HPDE6-E6E7 (cell line): ENCODE measurements around the gene HBP1.
A peak's percentile ranks its signal among the peaks of the same experiment; 100 is the strongest.
"Not testable (repeated sequence)": the region's sequence is repeated elsewhere in the genome, so short reads cannot be mapped to it uniquely, and the experiment has no call there.

Source experiments
- DNase-seq: peaks from one replicate; pipeline ENCODE4 v3.0.0; 2011; ENCODE audit warnings: missing footprints; ENCODE audit errors: extremely low spot score

Gene HBP1

DNA sequence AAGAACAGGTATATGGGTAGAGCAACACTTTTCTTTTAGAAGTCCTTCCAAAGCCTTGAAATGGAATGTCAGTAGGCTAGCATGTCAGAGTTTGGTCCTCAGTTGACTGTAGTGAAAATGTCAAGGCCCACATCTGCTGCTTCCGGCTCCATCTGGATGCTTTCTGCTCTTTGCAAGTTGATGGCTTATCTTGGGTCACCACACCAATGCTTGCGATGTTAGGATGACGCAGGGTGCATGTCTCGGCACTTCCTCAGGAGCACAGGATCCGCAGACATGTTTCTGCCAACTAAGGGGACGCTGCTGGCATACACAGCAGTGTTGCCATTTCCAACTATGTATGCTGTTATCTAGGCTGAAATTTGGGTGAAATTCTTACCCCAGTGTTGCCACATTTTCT, 14.0 kb upstream of the HBP1 start:
- DNase-seq = no peak

DNA sequence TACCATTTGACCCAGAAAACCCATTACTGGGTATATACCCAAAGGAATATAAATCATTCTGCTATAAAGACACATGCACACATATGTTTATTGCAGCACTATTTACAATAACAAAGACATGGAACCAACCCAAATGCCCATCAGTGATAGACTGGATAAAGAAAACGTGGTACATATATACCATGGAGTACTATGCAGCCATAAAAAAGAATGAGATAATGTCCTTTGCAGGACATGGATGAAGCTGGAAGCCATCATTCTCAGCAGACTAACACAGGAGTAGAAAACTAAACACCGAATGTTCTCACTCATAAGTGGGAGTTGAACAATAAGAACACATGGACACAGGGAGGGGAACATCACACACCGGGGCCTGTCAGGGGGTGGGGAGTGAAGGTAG, 13.1 kb upstream of the HBP1 start:
- not testable (repeated sequence) for DNase-seq

DNA sequence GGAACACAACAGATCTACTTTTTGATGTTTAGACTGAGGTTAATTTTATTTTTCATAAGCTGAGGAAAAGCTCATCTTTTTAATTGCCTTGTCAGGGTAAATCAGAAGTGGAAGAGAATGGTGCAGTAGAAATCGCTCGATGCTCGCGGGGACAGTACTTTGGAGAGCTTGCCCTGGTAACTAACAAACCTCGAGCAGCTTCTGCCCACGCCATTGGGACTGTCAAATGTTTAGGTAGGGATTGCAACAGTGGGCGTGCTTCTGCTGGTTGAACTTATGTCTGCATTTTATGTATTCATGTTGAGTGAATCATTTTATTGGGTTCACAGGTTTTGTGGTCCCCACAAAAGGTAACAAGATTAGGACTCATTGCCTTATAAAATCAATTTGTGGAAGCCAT, 11.7 kb upstream of the HBP1 start:
- DNase-seq = no peak

DNA sequence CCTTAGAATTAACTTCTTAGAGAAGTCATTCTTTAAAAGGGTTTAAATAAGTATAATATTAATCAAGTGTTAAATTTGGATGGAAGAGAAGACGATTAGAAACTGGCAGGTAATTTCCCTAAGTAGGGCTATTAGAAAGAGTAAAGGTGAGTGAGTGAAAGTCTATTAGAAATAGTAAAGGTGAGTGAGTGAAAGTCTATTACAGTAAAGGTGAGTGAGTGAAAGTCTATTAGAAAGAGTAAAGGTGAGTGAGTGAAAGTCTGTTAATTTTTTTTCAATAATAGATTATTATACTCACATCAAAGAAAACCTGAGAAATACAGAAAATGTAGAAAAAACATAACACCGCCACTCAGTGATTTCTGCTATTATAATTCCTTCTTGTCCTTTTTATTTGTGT, 10.8 kb upstream of the HBP1 start:
- no peak for DNase-seq

DNA sequence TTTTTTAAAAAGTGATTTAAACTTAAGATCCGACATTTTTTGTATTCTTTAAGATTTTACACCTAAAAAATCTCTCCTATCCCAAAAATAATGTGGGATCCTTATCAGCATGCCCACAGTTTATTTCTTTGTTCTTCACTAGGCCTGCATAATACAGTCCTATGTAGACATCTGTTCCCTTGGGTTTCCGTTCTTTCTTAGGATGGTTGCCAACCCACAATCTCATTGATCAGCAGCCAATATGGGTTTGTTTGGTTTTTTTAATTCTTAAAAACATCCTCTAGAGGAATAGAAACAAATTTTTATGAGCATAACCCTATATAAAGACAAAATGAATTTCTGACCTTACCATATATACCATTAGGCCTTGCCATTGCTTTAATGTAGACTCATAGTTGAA, 8.4 kb upstream of the HBP1 start:
- no peak for DNase-seq

DNA sequence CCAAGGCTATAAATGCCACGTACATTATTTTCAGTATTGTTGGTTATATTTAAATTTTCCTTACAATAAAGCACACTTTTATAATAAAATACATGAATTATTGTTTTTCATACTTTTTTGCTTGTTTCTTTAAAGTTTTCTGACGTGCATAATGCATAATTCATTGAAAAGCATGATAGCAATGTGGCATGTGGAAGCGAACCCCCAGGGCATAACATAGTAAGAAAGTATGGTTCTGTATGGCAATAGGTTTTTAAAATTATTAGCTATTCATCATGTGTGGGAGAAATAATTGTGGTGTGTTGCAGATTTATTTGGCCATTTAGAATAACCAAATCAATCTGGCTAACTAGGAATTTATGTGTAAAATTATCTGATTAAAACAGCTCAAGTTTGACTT, 7.4 kb upstream of the HBP1 start:
- no peak for DNase-seq

DNA sequence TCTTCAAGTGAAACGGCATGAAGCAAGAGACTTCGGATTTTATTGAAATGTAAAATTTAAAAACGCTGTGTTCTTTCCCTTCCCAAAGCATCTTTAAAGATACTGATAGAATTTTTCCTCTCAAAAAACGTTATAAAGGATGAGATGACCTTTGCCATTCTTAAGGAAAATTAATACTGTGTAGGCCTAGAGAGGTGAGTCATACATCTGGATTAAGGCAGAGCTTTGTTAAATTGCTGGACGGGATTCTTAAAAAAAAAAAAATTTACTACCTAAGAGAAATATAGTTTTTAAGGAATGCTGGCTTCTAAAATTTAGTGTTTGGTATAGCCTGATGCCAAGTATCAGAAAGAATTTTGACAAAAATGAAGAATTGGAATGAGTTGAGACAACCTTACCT, 6.3 kb upstream of the HBP1 start:
- no peak for DNase-seq

DNA sequence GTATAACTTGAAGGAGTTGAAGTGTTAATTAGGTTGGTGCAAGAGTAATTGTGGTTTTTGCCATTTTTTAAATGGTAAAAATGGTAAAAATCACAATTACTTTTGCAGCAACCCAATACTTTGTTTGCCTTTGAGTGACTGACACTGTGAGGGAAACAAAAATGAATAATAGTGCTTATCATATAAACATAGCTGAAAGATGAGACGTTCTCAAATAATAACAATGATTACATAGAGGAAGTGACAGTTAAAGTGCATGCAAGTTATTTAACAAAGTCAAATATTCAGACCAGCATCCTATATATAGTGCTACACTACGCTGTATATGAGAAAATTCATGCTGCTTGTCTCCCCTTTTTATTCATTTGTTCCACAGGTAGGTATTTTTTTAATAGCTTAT, 4.7 kb upstream of the HBP1 start:
- DNase-seq = no peak

DNA sequence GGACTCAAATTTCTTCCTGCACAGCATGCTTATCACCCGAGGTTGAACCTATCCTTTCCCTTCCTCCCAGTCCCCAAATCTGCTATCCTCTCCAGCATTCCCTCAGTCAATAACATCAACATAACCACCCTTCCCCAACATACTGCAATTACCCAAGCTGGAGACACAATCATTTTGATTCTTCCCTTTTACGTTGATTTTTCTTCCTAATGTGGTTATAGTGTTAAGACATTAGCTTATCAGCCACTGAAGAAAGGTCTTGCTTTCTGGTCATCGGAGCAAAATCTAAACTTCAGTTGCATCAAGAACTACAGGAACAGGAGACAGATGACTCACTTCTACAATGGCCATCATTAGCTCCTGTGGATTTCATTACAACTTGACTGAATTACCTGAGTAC, 3.5 kb upstream of the HBP1 start:
- DNase-seq = no peak

DNA sequence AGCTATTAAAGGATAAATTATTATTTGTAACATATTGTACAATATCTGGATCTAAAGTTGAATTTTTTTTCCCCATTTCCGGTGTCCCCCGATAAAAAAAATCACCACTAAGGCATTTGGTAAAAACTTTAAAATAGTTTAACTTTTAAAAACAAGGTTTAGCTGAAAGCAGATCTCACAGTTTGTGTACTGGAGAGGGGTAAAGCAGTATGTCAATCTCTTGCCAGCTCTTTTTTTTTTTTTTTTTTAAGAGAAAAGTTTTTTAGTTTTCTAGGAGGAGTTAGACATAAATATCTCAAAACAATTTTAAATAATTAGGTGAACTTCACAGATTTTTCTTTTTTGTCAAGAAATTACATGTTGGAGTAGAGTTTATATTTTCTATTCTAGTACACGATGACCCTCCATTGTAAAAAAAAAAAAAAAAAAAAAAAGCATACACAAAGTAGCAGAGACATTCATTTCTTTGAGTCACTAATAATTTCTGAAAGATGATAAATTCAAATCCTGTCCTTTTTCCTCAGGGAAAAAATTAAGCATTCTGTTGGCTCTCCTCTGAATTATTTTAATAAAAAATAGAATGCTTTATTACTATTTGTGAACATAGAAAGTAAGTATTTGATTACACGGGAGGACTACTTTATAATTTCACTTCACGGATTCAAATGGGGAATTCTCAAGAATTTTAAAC, 1.9 kb upstream of the HBP1 start:
- no peak for DNase-seq

DNA sequence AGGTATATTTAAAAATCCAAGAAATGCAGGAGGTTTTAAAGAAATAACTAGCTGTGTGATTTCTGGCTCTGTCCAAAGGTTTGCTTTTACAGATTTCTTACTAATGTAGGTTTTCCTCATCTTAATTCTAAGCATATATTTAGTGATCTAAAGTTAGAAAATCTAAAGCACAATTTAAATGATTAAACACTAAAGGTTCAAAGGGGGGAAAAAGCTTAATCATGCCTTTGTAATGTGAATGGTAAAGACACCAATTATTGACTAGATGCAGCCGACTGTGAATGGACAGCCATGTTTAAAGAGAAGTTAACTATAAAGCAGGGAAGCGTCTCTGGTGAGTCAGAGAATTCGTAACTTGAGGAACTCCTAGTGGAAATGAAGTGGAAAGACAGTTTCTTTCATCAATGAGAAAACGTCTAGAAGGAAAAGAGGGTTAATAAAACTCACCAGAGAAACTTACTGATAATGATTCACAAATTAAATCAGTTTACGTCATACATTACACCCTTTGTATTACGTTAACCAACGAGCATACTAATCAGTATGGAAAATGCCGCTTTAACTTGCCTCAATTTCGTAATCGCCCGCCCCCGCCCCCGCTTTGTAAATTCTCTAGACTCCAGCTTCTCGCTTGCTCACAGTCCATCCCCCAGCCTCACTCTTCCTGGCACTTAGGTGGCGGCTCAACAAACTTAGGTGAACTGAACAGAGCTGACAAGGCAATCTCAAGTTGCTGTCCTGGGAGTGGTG, 1.1 kb upstream of the HBP1 start:
- DNase-seq = peak; percentile 41

DNA sequence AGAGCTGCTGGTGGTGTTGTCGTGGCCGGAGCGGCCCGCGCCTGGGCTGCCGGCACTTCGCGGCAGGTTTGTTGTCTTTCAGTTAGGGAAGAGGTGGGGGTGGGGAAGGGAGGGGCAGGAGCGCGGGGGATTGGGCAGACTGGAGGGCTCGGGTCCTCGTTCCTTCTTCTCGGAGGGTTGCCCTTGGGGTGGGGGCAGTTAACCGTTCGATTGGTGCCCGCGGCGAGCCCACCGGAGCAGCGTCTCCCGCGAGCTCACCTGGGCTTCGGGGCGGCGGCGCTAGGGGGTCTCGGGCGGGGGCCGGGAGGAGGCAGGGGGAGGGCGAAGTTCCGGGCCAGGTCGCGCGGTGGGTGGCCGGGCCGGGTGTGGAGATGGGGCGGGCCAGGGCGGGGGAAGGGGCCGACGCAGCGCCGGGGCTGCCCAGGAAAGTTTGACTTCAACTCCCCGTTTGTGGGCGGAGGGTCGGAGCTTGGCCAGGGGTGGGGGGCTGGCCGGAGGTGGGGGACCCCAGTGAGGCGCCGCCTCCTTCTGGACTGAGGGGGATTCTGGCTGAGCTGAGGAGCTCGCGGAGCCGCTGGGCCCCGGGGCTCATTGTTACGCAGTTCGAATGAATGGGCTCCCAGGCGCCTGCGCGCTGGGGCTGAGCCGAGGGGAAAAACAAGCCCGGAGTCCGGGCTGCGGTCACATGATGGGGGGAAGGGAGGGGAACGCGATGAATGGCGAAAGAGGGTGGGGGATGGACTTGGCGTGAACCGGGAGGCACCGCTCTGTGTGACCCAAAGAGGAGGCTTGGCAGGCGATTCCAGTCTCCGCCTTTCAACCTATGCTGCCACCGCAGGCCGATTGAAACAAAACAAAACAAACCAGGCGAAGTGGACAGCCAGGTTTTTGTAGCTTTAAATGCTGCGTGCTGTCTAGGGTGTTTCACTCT, 582 bp downstream of the HBP1 start:
- peak; percentile 86 for DNase-seq

DNA sequence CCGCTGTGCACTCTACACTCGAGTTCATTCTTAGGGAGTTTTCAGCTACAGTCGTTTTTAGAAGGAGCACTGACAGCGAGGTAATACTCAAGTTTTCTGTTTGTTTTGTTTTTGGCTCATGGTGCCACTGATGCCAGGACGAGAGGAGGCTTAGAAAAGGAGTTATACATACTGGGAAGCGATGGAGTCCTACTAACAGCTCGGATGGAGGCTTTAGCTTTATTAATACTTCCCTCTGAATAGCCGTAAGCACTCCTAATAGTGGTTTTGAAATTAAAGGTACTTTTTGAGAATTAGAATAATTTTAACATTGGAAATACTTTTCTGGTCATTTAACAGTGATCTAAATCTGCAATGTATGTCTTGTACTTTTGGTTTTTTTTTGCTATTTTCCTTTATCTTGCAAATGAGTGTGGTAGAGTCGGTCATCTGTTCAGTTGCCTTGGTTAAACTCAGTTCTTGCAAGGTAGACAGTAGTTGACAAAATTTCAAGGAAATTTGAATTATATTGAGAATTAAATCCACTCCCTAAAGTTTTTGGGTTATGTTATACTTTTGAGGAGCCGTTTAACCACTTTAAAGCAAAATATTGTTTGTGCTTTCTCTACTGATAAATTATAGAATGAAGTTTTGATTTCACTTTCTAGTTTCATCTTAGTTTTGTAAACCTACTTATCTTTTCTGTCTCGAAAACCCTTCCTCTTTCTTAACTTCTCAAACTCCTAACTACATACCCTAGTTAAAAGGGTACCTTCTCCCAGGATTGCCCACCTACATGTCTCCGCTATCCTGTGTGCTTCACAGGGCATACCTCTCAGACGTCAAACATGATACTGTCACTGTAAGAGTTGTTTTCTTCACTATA, 1.5 kb downstream of the HBP1 start:
- DNase-seq = no peak

DNA sequence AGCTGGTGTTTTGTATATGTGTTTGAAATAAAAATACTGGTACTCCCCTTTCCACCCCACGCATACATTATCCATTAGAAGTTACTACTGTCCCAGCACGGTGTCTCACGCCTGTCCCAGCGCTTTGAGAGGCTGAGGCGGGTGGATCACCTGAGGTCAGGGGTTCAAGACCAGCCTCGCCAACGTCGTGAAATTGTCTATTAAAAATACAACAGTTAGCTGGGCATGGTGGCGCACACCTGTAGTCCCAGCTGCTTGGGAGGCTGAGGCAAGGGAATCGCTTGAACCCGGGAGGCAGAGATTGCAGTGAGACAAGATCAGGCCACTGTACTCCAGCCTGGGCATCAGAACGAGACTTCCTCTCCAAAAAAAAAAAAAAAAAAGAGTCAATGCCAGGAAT, 2.7 kb downstream of the HBP1 start:
- DNase-seq = no peak

DNA sequence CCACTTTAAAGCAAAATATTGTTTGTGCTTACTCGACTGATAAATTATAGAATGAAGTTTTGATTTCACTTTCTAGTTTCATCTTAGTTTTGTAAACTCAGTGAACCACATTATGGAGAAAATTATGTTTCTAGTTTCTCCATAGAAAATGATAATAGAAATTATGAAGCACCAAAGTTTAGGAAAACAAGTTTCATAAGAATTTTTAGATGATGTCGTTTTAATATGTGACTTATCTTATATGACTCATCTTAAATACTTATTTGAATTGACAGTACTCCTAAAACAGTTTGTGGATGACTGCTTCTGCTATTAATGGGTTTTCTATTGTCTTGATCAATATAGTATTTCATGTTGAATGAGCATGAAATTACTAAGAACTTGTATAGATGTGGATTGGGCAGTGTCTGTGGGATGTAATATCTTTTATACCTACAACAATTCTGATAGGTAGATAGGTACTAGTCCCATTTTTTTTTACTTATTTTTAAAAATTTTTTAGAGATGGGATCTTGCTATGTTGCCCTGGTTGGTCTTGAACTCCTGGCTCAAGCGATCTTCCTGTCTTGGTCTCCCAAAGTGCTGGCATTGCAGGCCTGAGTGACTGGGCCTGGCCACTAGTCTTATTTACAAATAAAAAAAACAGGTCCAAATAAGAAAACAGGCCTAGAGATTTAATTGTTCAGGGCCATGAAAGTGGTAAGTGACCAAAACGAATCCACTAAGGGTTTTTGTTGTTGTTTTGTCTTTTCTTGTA, 3.7 kb downstream of the HBP1 start:
- no peak for DNase-seq

DNA sequence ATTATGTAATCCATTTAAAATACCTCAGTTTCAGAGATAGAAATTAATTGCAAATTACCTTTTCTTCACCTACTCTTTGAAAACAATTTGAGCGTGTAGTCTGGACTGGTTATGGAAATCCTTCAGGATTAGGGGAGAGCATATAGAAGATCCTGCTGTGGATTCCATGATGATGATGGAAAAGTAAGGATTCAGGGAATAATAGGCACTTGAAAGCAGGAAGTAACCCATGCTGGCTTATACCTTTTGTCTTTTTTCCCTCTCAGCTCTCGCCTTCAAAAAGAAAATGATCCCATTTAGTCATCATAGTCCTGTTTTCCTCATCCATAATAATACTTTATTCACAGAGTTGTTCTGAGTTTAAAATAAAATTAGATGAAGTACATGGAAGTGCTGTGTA, 4.4 kb downstream of the HBP1 start:
- DNase-seq = no peak

DNA sequence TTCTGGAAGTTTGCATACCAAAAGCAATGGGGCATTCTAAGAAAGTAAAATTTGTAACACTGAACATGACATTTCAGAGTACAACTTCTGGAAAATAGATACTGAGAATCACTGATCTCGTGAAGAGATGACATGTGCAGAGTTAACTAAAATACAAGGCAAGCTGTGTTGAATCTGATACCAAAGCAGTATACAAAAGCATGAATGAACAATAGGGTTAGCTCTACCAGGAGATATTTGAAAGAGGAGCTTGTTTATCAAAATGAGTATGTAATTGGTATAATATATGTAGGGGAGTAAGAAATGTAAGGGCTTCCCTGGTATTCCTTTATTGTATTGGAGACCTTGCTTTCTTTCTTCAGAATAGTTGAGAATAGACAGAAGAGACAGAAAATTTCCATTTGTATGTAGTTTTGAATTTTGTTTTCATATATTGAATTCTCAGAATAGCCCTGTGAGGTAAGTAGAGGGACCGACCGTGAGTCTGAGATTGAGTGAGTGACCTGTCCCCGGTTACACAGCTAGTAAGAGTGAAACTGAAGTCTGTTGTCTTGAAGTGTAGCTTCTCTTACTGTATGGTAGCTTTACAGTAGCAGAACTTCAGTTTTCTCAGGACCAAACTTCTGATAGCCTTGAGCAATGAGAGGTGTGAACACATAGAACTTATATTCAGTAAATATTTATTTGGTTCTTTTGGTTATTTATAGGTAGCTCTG, 5.0 kb downstream of the HBP1 start:
- DNase-seq = no peak

DNA sequence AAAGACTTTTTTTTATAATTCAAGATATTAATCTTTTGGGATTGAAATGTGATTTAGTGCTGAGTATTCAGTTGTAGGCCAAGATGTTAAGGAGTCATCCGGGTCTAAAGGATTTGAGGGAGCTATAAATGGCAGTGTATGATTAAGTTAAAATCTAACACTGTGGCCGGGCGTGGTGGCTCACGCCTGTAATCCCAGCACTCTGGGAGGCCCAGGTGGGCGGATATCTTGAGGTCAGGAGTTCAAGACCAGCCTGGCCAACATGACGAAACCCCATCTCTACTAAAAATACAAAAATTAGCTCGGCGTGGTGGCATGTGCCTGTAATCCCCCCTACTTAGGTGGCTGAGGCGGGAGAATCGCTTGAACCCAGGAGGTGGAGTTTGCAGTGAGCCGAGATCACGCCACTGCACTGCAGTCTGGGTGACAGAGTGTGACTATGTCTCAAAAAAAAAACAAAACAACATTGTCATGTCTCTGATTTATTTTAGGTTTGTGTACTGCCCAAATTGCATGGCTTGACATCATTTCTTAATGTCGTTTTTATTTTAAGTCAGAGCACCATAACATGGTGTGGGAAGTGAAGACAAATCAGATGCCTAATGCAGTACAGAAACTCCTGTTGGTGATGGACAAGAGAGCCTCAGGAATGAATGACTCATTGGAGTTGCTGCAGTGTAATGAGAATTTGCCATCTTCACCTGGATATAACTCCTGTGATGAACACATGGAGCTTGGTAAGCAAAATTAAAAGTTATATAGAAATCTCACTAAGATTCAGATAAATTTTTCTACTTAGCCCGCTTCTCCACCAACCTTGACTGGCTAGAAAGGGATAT, 10.7 kb downstream of the HBP1 start:
- peak; percentile 43 for DNase-seq

DNA sequence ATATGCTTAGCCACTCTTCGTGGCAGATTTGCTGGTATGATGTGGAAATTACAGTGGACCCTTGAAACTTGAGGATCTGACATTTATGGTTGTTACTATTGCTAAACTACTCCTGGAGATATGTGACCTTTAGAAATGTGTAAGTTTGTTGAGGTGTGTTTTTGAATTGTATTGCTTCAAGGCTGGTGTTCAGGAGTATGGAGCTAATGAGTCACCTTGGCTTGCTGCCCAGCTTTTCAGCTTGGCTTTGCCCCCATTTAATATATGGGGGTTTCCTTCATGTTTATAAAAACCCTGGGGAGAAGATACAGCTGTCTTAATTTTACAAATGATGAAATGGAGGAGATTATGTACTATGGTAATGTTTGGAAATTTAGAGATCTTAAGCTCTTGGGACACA, 11.6 kb downstream of the HBP1 start:
- peak; percentile 9 for DNase-seq
